ENCODE data around the gene PRELID1. TPM values are rescaled to one million over a fixed set of nuclear protein-coding genes. Genes with fewer than 3 reads are reported as not detected.

Gene PRELID1
- polyA plus RNA-seq, 2 of the 4 experiments (the other 2 are of a cell fraction): 218 to 250 TPM

- CTCF ChIA-PET: interaction anchor here (0.7 to 0.9 kb wide), 2 partner anchors 14 to 51 kb away, joined by 3 read pairs; no protein-coding TSS in a partner anchor
- POLR2A ChIA-PET: no interaction called here
- ATAC-seq: no peak
Observed at GRCh38 chr5:177295924-177296323, 7.7 kb upstream of the PRELID1 start.

More at GRCh38 chr5:177295924-177296323, 7.7 kb upstream of the PRELID1 start:
- Histone ChIP-seq H3K4me3 (no peak overlapping the region), H3K27ac (no peak overlapping the region), H3K4me1 (peaks cover 10% of the 10 kb centered on the region), H3K4me2 (no peak overlapping the region), H3K9me3 (no peaks in the 10 kb centered on the region)
- TF ChIP-seq CBX2 (IDR thresholded peaks at IDR 0.05; ENCODE audit: borderline replicate concordance, low read depth): no peak
- TF ChIP-seq RCOR1 (IDR thresholded peaks at IDR 0.05; ENCODE audit: low read depth, low read length): no peak
- no peak for TF ChIP-seq RNF2 (IDR thresholded peaks at IDR 0.05; ENCODE audit: borderline replicate concordance, low read depth)
- no peak for TF ChIP-seq JUN (IDR thresholded peaks at IDR 0.05)
- TF ChIP-seq HMGXB4 (CRISPR knock-in tag; IDR thresholded peaks at IDR 0.05; ENCODE audit: borderline replicate concordance): no peak
- TF ChIP-seq ATOH8 (CRISPR knock-in tag; IDR thresholded peaks at IDR 0.05; ENCODE audit: low read depth): no peak
- TF ChIP-seq CTCF (IDR thresholded peaks at IDR 0.05): no peak
- TF ChIP-seq BCL3 (IDR thresholded peaks at IDR 0.05): no peak
- TF ChIP-seq ELK1 (IDR thresholded peaks at IDR 0.05; ENCODE audit: low read depth, low read length): no peak
- no peak for TF ChIP-seq POLR2A (IDR thresholded peaks at IDR 0.05; ENCODE audit: low read length)
- TF ChIP-seq PHF8 (IDR thresholded peaks at IDR 0.05; ENCODE audit: borderline replicate concordance, low read depth): no peak
- TF ChIP-seq NFE2L2 (conservative IDR thresholded peaks at IDR 0.05; ENCODE audit: low read length): no peak
- no peak for TF ChIP-seq HDAC2 (IDR thresholded peaks at IDR 0.05)
- TF ChIP-seq JUNB (IDR thresholded peaks at IDR 0.05): no peak
- no peak for TF ChIP-seq HES2 (IDR thresholded peaks at IDR 0.05)
- no peak for TF ChIP-seq RARB (CRISPR knock-in tag; IDR thresholded peaks at IDR 0.05)
- FAIRE-seq (no peak), DNase-seq (ENCODE audit: low read depth in 1 of 2, low spot score in 1 of 2) (no peak)
- 97% methylated on average over 9 of the region's 9 CpGs for WGBS (ENCODE audit: missing lambda C conversion rate)

All from A549 (cell line).